ENCODE measurements around the gene PDZRN3. TPM values are rescaled to one million over a fixed set of nuclear protein-coding genes. Genes with fewer than 3 reads are reported as not detected.

Gene PDZRN3
- total and polyA plus RNA-seq, 2 of the 13 experiments (the other 11 are each of a cell fraction or from before 2014, with no cell fraction given): not detected

DNA sequence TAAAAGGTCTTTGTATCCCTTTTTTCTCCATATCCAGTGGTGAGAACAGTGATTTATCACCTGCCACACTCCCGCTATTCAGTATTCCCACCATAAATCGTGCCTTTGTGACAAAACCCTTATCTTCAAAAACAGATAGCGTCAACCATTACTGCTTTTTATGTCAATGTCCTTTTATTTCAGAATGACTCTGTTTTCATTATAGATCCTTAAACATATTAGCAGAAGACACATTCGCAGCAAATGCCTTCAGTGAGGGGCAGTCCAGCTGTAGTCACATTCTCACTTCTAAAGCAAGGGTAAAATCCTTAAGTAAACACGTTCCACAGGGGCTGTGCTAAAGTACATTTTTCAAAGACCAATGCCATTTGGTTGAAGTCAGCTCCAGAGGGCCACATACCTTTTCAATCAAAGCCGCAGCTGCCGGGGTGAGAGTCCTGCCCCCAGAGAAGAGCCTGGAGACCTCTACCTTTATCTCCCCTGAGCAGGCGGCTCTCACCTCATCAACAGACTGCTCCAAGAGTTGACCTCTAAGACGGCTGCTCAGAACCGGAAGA lies 53.4 kb downstream of the PDZRN3 start (continued):
- TF ChIP-seq PPARG (CRISPR knock-in tag; conservative IDR thresholded peaks at IDR 0.05) (0 out of 2 replicates have a peak, but pooled peaks have one; percentile 39), ETV5 (CRISPR knock-in tag; IDR thresholded peaks at IDR 0.05; ENCODE audit: borderline replicate concordance) (no peak), FOXA3 (CRISPR knock-in tag; IDR thresholded peaks at IDR 0.05) (peak; percentile 85), HNF4G (IDR thresholded peaks at IDR 0.05; ENCODE audit: borderline replicate concordance, low read depth, low read length) (peak; percentile 57; the same call in 1 of the 2 replicates), HNF4G (CRISPR knock-in tag; IDR thresholded peaks at IDR 0.05; ENCODE audit: borderline replicate concordance, low read depth) (no peak), ZNF746 (CRISPR knock-in tag; IDR thresholded peaks at IDR 0.05) (no peak), SPEN (CRISPR knock-in tag; IDR thresholded peaks at IDR 0.05; ENCODE audit: low read depth) (no peak), HIVEP1 (CRISPR knock-in tag; IDR thresholded peaks at IDR 0.05) (no peak), SOX6 (IDR thresholded peaks at IDR 0.05) (no peak), SOX6 (CRISPR knock-in tag; IDR thresholded peaks at IDR 0.05) (peak; percentile 37; the same call in 1 of the 2 replicates), FLYWCH1 (CRISPR knock-in tag; IDR thresholded peaks at IDR 0.05) (no peak), ZMAT3 (CRISPR knock-in tag; conservative IDR thresholded peaks at IDR 0.05) (no peak), TBX2 (CRISPR knock-in tag; IDR thresholded peaks at IDR 0.05; ENCODE audit: borderline replicate concordance) (peak; percentile 39; the same call in 1 of the 2 replicates), ZNF12 (CRISPR knock-in tag; IDR thresholded peaks at IDR 0.05) (no peak), HDAC2 (CRISPR knock-in tag; IDR thresholded peaks at IDR 0.05) (peak; percentile 39; the same call in 1 of the 2 replicates), FOXO1 (CRISPR knock-in tag; IDR thresholded peaks at IDR 0.05) (0 out of 2 replicates have a peak, but pooled peaks have one; percentile 12), ERF (CRISPR knock-in tag; IDR thresholded peaks at IDR 0.05) (0 out of 2 replicates have a peak, but pooled peaks have one; percentile 48), ZNF614 (CRISPR knock-in tag; IDR thresholded peaks at IDR 0.05; ENCODE audit: borderline replicate concordance) (0 out of 2 replicates have a peak, but pooled peaks have one; percentile 21), ZBTB7B (CRISPR knock-in tag; IDR thresholded peaks at IDR 0.05) (peak; percentile 49; the same call in 1 of the 2 replicates), TCF7 (IDR thresholded peaks at IDR 0.05; ENCODE audit: low read depth) (peak; percentile 70)
- TF ChIP-seq, protein P1, sequence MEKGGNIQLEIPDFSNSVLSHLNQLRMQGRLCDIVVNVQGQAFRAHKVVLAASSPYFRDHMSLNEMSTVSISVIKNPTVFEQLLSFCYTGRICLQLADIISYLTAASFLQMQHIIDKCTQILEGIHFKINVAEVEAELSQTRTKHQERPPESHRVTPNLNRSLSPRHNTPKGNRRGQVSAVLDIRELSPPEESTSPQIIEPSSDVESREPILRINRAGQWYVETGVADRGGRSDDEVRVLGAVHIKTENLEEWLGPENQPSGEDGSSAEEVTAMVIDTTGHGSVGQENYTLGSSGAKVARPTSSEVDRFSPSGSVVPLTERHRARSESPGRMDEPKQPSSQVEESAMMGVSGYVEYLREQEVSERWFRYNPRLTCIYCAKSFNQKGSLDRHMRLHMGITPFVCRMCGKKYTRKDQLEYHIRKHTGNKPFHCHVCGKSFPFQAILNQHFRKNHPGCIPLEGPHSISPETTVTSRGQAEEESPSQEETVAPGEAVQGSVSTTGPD (CRISPR knock-in tag; IDR thresholded peaks at IDR 0.05): no peak
- TF ChIP-seq, protein P2, sequence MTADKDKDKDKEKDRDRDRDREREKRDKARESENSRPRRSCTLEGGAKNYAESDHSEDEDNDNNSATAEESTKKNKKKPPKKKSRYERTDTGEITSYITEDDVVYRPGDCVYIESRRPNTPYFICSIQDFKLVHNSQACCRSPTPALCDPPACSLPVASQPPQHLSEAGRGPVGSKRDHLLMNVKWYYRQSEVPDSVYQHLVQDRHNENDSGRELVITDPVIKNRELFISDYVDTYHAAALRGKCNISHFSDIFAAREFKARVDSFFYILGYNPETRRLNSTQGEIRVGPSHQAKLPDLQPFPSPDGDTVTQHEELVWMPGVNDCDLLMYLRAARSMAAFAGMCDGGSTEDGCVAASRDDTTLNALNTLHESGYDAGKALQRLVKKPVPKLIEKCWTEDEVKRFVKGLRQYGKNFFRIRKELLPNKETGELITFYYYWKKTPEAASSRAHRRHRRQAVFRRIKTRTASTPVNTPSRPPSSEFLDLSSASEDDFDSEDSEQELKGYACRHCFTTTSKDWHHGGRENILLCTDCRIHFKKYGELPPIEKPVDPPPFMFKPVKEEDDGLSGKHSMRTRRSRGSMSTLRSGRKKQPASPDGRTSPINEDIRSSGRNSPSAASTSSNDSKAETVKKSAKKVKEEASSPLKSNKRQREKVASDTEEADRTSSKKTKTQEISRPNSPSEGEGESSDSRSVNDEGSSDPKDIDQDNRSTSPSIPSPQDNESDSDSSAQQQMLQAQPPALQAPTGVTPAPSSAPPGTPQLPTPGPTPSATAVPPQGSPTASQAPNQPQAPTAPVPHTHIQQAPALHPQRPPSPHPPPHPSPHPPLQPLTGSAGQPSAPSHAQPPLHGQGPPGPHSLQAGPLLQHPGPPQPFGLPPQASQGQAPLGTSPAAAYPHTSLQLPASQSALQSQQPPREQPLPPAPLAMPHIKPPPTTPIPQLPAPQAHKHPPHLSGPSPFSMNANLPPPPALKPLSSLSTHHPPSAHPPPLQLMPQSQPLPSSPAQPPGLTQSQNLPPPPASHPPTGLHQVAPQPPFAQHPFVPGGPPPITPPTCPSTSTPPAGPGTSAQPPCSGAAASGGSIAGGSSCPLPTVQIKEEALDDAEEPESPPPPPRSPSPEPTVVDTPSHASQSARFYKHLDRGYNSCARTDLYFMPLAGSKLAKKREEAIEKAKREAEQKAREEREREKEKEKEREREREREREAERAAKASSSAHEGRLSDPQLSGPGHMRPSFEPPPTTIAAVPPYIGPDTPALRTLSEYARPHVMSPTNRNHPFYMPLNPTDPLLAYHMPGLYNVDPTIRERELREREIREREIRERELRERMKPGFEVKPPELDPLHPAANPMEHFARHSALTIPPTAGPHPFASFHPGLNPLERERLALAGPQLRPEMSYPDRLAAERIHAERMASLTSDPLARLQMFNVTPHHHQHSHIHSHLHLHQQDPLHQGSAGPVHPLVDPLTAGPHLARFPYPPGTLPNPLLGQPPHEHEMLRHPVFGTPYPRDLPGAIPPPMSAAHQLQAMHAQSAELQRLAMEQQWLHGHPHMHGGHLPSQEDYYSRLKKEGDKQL (CRISPR knock-in tag; IDR thresholded peaks at IDR 0.05; ENCODE audit: low read depth): peak; percentile 84; the same call in 1 of the 2 replicates
- TF ChIP-seq, protein P3, sequence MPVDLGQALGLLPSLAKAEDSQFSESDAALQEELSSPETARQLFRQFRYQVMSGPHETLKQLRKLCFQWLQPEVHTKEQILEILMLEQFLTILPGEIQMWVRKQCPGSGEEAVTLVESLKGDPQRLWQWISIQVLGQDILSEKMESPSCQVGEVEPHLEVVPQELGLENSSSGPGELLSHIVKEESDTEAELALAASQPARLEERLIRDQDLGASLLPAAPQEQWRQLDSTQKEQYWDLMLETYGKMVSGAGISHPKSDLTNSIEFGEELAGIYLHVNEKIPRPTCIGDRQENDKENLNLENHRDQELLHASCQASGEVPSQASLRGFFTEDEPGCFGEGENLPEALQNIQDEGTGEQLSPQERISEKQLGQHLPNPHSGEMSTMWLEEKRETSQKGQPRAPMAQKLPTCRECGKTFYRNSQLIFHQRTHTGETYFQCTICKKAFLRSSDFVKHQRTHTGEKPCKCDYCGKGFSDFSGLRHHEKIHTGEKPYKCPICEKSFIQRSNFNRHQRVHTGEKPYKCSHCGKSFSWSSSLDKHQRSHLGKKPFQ (CRISPR knock-in tag; IDR thresholded peaks at IDR 0.05; ENCODE audit: insufficient replicate concordance): no peak

All from HepG2 (cell line).